ENCODE measurements around the gene CLCF1. TPM values are rescaled to one million over a fixed set of nuclear protein-coding genes. Genes with fewer than 3 reads are reported as not detected.
A peak's percentile ranks its signal among the peaks of the same experiment; 100 is the strongest.

CLCF1 gene
- total and polyA plus RNA-seq, 2 donors (not counting 3 experiments of a cell fraction or from before 2014, with no cell fraction given), result 5.8 to 6.5 TPM

GRCh38 chr11:67351275-67352005 lies 22.0 kb downstream of the CLCF1 start:
- ChIA-PET CTCF (interaction anchor here (0.6 to 15.0 kb wide), 25 partner anchors 11 to 222 kb away, joined by 3 to 1051 read pairs (median 5); partner anchors contain the start of genes CLCF1, PITPNM1, PPP1CA and RAD9A), POLR2A (no interaction called here)
- Histone ChIP-seq H3K9ac (replicated peaks; ENCODE audit: extremely low read depth, insufficient read depth, low read length) (no peak overlapping the region), H3K4me2 (ENCODE audit: insufficient read depth, low read length) (no peak overlapping the region), H3K27me3 (ENCODE audit: control insufficient read depth in 2 of 2, insufficient read depth in 2 of 2, low read length in 2 of 2) (no peaks in the 10 kb centered on the region), H3K4me3 (replicated peaks in 1 of 3; ENCODE audit: insufficient read depth in 1 of 3, low read depth in 1 of 3, low read length in 3 of 3) (no peak overlapping the region), H2AFZ (ENCODE audit: low read depth, low read length) (no peak overlapping the region), H4K20me1 (replicated peaks; ENCODE audit: control insufficient read depth, extremely low read depth, insufficient read depth, low read length) (no peaks in the 10 kb centered on the region), H3K27ac (ENCODE audit: insufficient read depth, low read depth, low read length) (no peak overlapping the region), H3K79me2 (ENCODE audit: control insufficient read depth, insufficient read depth, low read length) (peaks cover 4% of the 10 kb centered on the region), H3K4me1 (ENCODE audit: control insufficient read depth, extremely low read depth, insufficient read depth, low read length) (peaks cover 41% of the 10 kb centered on the region), H3K9me3 (replicated peaks; ENCODE audit: control insufficient read depth, insufficient read depth, low read length) (no peaks in the 10 kb centered on the region), H3K36me3 (ENCODE audit: control insufficient read depth in 2 of 2, extremely low read depth in 1 of 2, insufficient read depth in 2 of 2, low read length in 2 of 2) (no peaks in the 10 kb centered on the region), H3K9me1 (replicated peaks; ENCODE audit: control insufficient read depth, extremely low read depth, insufficient read depth, low read length) (no peaks in the 10 kb centered on the region)
- intact Hi-C loops (cut with micrococcal nuclease) (loop anchor here (1.0 to 2.0 kb wide), 2 partner anchors 31 to 117 kb away; partner anchors contain the start of gene TMEM134), dilution Hi-C loops (cut with MboI; ENCODE audit: extremely low pct_ligation_motif_present, low sequenced_read_pairs) (no loop called here)
- BruUV-seq (replicated peaks), result no TSS peak
- FAIRE-seq (peak; percentile 95), DNase-seq (ENCODE audit: low read depth, low spot score) (peak; percentile 78)
- TF ChIP-seq POLR2A (IDR thresholded peaks at IDR 0.05; ENCODE audit: low read depth, low read length), result no peak
- no peak for TF ChIP-seq GATA2 (IDR thresholded peaks at IDR 0.05; ENCODE audit: insufficient read depth, insufficient read length, low read depth, low read length)
- TF ChIP-seq MAX (IDR thresholded peaks at IDR 0.05; ENCODE audit: insufficient read depth, insufficient read length), result no peak
- TF ChIP-seq EZH2 (IDR thresholded peaks at IDR 0.05; ENCODE audit: borderline replicate concordance, low read depth, low read length, severe bottlenecking), result no peak
- no peak for TF ChIP-seq MYC (IDR thresholded peaks at IDR 0.05; ENCODE audit: low read depth, low read length)
- TF ChIP-seq JUN (IDR thresholded peaks at IDR 0.05; ENCODE audit: borderline replicate concordance, insufficient read depth, insufficient read length, low read depth), result peak; percentile 52
- TF ChIP-seq CTCF (IDR thresholded peaks at IDR 0.05; ENCODE audit: extremely low read depth in 1 of 2, insufficient read depth in 1 of 2, low read depth in 1 of 2, low read length in 2 of 2), result peak; percentile 83 to 95
- peak; percentile 71 for TF ChIP-seq FOS (IDR thresholded peaks at IDR 0.05; ENCODE audit: borderline replicate concordance, insufficient read depth, low read length)

Measured in endothelial cell of umbilical vein (primary cell).